Memory B cell (primary cell): ENCODE measurements around the gene BAX.

ENCODE experiments used
- ATAC-seq: fragments of 150-1000 bp; cut with Tn5 transposase; 2 replicates; pipeline ENCODE4 v1.10.0; 2021; ENCODE audit warnings: low read depth, mild to moderate bottlenecking, moderate library complexity
- DNase-seq, 2 donors: peaks; one replicate each; pipeline ENCODE4 v3.0.0; 2022; ENCODE audit warnings: low spot score in 2 of 2
- H3K27ac Mint-ChIP-seq: one replicate; pipeline ENCODE4 v1.8.0; 2022; ENCODE audit warnings: mild to moderate bottlenecking, moderate library complexity, mixed read lengths
- H3K27me3 Mint-ChIP-seq: one replicate; pipeline ENCODE4 v1.8.0; 2022; ENCODE audit warnings: mixed read lengths
- H3K36me3 Mint-ChIP-seq: one replicate; pipeline ENCODE4 v1.8.0; 2022; ENCODE audit warnings: mild to moderate bottlenecking, mixed read lengths
- H3K4me1 Mint-ChIP-seq: one replicate; pipeline ENCODE4 v1.8.0; 2022; ENCODE audit warnings: mixed read lengths
- H3K4me3 Mint-ChIP-seq: one replicate; pipeline ENCODE4 v1.8.0; 2022; ENCODE audit warnings: mild to moderate bottlenecking, moderate library complexity, mixed read lengths
- H3K9me3 Mint-ChIP-seq: one replicate; pipeline ENCODE4 v1.8.0; 2022; ENCODE audit warnings: mixed read lengths

The BAX gene

DNA sequence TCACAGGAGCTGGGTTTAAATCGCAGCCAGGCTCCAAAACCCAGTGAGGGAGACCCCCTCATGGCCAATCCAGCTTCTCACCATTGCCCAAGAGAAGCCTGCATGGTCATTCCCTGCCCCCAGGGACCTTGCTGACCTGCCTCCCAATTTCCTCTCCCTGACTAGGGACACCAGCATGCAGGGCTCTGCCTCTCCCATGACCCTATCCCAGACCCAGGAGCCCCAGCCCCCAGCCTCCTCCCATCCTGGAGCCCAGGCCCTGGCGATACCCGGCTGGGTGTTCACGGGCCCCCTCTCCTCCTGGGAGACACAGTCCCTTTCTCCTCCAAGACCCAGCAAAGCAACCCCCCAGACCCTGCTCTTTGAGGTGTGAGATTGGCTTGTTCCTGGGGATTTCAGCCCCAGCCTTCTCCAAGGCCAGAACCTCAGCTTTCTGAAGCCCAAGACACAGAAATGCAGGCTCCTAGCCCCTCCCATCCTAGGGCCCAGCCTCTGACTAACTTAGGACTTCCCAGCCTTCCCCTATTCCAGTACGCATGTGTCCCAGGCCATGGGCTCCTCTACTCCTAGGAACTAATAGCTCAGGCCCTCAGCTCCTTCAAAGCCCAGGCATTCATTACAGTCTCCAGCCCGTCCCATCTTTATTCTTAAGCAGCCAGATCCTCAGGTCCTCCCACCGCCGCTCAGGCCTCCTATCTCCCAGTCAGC, 37.4 kb downstream of the BAX start:
- DNase-seq, result no peak
- Mint-ChIP-seq H3K27me3 (no peaks in the 10 kb centered on the region), H3K27ac (peak overlapping the region; percentile 95), H3K4me1 (peaks cover 43% of the 10 kb centered on the region), H3K4me3 (peak overlapping the region; percentile 95), H3K9me3 (no peaks in the 10 kb centered on the region), H3K36me3 (peaks cover 14% of the 10 kb centered on the region)
- ATAC-seq, result no peak

DNA sequence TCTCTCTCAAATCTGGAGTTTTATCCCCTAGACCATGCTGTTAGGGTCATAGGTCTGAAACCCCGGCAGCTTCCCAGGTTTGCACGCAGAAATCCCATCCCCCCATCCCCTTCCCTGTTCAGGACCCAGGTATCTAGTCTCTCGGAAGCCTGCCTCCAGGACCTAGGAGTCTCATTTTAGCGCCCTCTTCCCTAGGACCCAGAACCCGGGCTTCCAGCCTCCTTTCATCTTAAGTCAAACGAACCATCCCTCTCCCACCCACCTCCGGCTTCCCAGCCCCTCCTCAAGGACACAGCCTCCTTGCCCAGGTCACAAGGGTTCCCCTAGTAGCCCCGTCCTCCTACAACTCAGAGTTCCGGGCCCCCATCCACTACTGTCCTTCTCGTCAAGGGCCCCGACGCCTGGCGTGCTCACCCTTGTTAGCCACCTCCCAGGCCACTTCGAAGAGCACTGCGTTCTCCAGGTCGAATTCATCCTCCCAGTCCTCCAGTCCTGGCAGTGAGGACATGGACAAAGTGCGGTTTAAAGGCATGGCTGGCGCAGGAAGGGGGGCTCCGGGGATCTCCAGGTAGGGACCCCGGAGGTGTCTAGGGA, 38.0 kb downstream of the BAX start:
- no peak for ATAC-seq
- no peak for DNase-seq
- no peaks in the 10 kb centered on the region for H3K27me3 Mint-ChIP-seq
- peaks cover 14% of the 10 kb centered on the region for H3K36me3 Mint-ChIP-seq
- no peaks in the 10 kb centered on the region for H3K9me3 Mint-ChIP-seq
- peaks cover 41% of the 10 kb centered on the region for H3K4me1 Mint-ChIP-seq
- H3K27ac Mint-ChIP-seq, result peak overlapping the region; percentile 95
- H3K4me3 Mint-ChIP-seq, result peak overlapping the region; percentile 95

DNA sequence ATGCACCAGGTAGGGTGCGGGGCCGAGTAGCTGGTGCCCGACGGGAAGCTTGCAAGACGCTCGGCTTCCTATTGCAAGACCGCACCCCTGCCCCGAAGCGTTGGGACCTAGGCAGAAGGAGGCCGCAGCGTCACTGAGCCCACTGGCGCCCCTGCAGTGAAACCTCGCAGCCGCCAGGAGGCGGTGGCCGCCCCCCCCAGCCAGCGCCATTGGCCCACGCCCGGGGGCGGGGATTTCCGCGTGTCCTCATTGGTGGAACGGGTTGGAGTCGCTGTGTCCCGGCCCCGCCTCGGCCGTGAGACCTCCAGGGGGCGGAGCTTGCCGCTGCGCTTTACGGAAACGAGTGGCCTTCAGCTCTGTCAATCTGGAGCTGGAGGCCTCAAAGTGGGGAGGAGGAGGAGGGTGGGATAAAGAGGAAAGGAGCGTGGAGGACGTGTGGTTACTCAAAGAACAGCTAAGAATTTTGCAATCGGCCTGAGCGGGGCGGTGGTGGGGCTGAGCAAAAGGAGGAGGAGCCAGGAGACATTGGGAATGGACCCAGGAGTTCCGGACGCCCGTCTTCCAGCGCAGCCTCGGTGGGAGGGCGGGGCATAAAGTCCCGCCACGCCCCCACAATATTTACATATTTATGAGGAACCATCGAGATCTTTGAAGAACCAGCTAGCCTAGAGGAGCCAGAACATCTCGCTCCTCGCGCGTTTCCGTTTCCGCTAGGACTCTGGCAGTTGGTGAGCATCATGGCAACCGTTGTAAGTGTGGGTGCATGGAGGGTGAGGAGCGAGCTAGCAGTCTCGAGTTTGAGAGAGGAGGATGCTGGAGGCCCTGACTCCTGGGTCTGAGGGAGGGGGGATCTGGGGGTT, 38.7 kb downstream of the BAX start, which contains the start of the genes GYS1 and RUVBL2:
GYS1 (minus strand) TSS at position 135 of the 860 bp plus-strand sequence. CDS start 197 bp downstream, outside the sequence.
RUVBL2 (plus strand) TSS at position 713 of the 860 bp plus-strand sequence; CDS start at position 738, 25 bp downstream.
- H3K27me3 Mint-ChIP-seq, result no peaks in the 10 kb centered on the region
- H3K4me3 Mint-ChIP-seq, result peak within 1 kb of the TSS; percentile 95
- no peaks in the 10 kb centered on the region for H3K9me3 Mint-ChIP-seq
- H3K36me3 Mint-ChIP-seq, result peaks cover 11% of the 10 kb centered on the region
- peak; percentile 93 to 98 for DNase-seq
- peaks cover 40% of the 10 kb centered on the region for H3K4me1 Mint-ChIP-seq
- peak; percentile 88 for ATAC-seq
- peak within 1 kb of the TSS; percentile 95 for H3K27ac Mint-ChIP-seq

DNA sequence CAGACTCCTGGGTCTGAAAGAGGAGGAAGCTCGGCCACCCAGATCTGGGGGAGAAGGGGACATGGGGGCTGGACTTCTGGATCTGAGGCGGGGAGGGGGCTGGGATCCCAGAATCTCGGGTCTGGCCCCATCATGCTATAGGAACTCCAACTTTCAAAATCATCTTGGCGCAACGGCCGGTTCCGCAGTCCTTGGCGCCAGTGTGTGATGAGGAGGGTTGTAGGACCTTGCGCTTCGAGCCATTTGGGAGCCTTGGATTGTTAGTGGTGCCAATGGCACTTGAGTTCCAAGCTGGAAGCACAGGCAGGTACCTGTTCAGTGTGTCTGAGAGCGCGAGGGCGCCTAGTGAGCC, 39.3 kb downstream of the BAX start:
- Mint-ChIP-seq H3K9me3 (no peaks in the 10 kb centered on the region), H3K27me3 (no peaks in the 10 kb centered on the region), H3K4me1 (peaks cover 37% of the 10 kb centered on the region), H3K36me3 (peaks cover 7% of the 10 kb centered on the region), H3K27ac (peak overlapping the region; percentile 95), H3K4me3 (peak overlapping the region; percentile 95)
- ATAC-seq (no peak), DNase-seq (no peak)

DNA sequence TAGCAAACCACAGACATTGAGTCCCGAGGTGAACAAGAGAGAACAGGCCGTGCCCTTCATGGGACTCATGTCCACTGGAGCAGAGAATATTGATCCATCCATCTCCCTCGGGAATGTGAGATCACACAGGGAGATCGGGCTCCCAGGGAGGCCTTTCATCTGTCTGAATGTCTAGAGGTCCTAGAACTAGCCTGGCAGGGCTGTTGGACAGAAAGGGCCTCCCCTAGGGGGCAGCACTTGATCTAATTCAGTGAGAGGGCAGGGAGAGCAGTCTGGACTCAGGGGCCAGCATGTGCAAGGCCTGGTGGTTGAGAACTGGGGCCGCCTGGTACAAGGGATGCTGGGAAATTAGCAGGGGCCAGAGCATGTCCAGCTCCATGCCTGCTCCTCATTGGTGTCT, 43.3 kb downstream of the BAX start:
- no peaks in the 10 kb centered on the region for H3K9me3 Mint-ChIP-seq
- H3K27ac Mint-ChIP-seq, result no peak overlapping the region
- H3K36me3 Mint-ChIP-seq, result peaks cover 2% of the 10 kb centered on the region
- ATAC-seq (no peak), DNase-seq (peak in 1 of 2 donors; percentile 28)
- no peaks in the 10 kb centered on the region for H3K27me3 Mint-ChIP-seq
- no peak overlapping the region for H3K4me3 Mint-ChIP-seq
- peaks cover 23% of the 10 kb centered on the region for H3K4me1 Mint-ChIP-seq

DNA sequence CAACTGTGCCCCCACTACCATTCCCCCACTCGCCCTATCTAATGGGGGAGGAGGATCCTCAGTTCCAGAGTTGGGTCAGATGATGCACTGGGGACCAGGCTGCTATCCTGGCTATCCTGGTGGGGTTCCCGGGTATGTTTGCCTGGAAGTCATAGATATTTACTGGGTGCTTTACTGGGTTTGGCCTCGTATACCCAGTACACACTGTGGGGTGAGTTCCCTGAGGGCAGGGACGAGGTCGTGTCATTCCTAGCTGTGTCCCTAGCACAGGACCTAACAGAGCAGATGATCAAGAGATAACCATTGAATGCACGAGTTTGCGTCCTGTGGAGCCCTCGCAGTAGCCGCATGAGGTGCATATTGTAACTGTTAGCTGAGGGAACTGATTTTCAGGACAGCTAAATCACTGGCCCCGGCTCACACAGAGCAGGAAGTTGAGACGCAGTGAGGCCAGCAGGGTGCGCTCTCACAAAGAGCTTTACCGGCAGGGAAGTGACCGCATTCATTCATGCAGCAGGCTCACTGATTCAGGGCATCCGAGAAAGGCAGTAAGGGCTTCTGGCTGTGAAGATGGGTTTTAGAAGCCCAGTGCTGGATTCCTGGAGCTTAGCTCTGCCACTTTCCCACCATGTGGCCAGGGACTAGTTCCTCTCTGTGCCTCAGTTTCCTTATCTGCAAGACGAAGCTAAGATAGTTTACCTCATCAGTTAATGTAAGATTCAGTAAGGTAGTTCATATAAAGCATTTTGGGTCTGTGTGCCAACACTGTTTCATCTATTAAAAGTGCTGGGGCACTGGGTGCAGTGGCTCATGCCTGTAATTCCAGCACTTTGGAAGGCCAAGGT, 45.0 kb downstream of the BAX start:
- H3K27ac Mint-ChIP-seq, result no peak overlapping the region
- H3K9me3 Mint-ChIP-seq, result no peaks in the 10 kb centered on the region
- H3K27me3 Mint-ChIP-seq, result no peaks in the 10 kb centered on the region
- H3K36me3 Mint-ChIP-seq, result peaks cover 6% of the 10 kb centered on the region
- H3K4me1 Mint-ChIP-seq, result peaks cover 17% of the 10 kb centered on the region
- ATAC-seq (peak; percentile 98), DNase-seq (peak; percentile 56 to 59)
- H3K4me3 Mint-ChIP-seq, result no peak overlapping the region

DNA sequence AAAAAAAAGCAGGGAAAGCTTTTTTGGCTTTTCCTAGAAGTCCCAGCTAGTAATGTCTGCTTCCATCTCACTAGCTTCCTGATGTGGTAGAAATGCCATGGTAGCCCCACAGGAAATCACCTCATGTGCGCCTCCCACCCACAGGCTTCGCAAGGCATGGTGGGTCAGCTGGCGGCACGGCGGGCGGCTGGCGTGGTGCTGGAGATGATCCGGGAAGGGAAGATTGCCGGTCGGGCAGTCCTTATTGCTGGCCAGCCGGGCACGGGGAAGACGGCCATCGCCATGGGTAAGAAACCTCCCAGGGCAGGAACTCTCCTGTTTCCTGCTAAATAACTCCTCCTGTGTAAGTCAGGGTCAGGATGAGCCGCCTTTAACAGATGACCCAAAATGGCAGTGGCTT, 49.5 kb downstream of the BAX start:
- Mint-ChIP-seq H3K4me1 (peaks cover 7% of the 10 kb centered on the region), H3K4me3 (no peak overlapping the region), H3K27me3 (no peaks in the 10 kb centered on the region), H3K36me3 (peaks cover 16% of the 10 kb centered on the region), H3K9me3 (no peaks in the 10 kb centered on the region), H3K27ac (no peak overlapping the region)
- ATAC-seq, result no peak
- no peak for DNase-seq

DNA sequence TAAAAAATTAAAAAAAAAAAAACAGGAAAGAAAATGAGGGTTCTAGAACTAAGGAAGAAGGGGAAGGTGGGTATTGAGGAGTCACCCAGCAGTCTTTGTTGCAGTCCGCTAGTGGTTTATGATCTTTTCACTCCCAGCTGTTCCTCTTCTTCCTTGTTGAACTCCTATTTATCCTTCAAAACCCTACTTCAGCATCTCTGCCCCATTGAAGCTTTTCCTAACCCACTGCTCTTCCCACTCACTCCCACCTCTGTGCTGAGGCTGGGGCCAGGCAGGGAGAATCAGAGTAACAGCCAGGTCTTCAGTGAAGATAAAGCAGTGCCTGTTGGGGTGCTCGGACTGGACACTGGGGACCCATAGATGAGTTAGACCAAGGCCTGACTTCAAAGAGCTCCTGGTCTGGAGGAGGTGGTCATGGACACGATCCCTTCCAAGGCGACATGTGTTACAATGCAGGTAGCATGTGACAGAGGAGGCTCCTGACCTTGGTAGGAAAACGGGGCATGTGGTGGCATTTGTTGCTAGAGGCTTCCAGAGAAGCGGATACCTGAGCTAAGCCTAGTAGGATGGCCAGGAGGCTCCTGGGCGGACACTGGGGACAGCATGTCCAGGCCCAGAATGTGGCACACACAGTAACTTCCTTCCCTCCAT, 50.4 kb downstream of the BAX start:
- DNase-seq, result no peak
- no peak for ATAC-seq
- no peaks in the 10 kb centered on the region for H3K27me3 Mint-ChIP-seq
- no peak overlapping the region for H3K27ac Mint-ChIP-seq
- H3K9me3 Mint-ChIP-seq, result no peaks in the 10 kb centered on the region
- H3K36me3 Mint-ChIP-seq, result peaks cover 20% of the 10 kb centered on the region
- no peaks in the 10 kb centered on the region for H3K4me1 Mint-ChIP-seq
- no peak overlapping the region for H3K4me3 Mint-ChIP-seq

DNA sequence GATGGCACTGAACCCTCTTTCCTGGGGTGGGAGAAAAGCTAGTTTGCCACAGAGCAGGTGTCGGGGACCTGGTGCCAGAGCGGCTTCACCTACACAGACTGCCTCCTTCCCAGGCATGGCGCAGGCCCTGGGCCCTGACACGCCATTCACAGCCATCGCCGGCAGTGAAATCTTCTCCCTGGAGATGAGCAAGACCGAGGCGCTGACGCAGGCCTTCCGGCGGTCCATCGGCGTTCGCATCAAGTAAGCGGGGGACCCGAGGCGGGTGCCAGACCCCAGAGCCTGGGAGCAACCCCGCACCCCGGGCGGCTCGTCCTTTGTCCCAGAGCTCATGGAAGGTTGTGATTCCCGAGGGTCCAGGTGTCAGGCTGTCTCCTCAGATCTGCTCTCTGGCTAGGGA, 52.2 kb downstream of the BAX start:
- H3K27me3 Mint-ChIP-seq, result no peaks in the 10 kb centered on the region
- ATAC-seq, result no peak
- H3K4me3 Mint-ChIP-seq, result no peak overlapping the region
- H3K9me3 Mint-ChIP-seq, result no peaks in the 10 kb centered on the region
- no peak for DNase-seq
- no peak overlapping the region for H3K27ac Mint-ChIP-seq
- no peaks in the 10 kb centered on the region for H3K4me1 Mint-ChIP-seq
- H3K36me3 Mint-ChIP-seq, result peaks cover 25% of the 10 kb centered on the region

DNA sequence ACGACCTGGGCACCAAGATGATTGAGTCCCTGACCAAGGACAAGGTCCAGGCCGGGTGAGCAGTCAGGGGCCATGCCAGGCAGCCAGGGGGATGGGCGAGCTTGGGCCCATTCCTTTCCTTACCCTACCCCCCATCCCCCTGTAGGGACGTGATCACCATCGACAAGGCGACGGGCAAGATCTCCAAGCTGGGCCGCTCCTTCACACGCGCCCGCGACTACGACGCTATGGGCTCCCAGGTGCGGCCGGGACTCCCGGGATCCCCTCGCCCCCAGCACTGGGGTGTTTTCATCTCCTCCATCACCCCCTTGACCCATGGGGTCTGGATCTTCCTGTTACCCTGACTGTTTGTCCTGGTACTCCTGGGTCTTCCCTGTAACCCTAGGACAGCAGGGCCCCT, 55.2 kb downstream of the BAX start:
- no peaks in the 10 kb centered on the region for H3K9me3 Mint-ChIP-seq

DNA sequence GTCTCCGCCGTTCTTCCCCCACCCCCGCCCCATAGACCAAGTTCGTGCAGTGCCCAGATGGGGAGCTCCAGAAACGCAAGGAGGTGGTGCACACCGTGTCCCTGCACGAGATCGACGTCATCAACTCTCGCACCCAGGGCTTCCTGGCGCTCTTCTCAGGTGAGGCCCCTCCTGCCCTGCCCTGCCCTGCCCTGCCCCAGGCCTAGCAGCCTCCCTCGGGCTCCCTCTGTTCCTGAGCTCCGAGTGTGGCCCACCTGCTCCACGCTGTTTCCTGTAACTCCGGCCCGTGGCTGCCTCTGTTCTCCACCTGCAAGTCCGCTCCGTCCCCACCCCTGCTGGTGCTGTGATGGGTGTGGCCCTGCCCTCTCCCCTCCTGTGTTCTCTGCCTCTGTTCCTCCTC, 55.8 kb downstream of the BAX start:
- no peaks in the 10 kb centered on the region for H3K27me3 Mint-ChIP-seq
- H3K9me3 Mint-ChIP-seq, result no peaks in the 10 kb centered on the region
- DNase-seq, result no peak
- no peak for ATAC-seq
- H3K4me3 Mint-ChIP-seq, result no peak overlapping the region
- no peaks in the 10 kb centered on the region for H3K4me1 Mint-ChIP-seq
- H3K36me3 Mint-ChIP-seq, result peaks cover 21% of the 10 kb centered on the region
- no peak overlapping the region for H3K27ac Mint-ChIP-seq

More for the DNA sequence above, 55.2 kb downstream of the BAX start:
- Mint-ChIP-seq H3K4me1 (no peaks in the 10 kb centered on the region), H3K27ac (no peak overlapping the region), H3K27me3 (no peaks in the 10 kb centered on the region), H3K4me3 (no peak overlapping the region), H3K36me3 (peaks cover 25% of the 10 kb centered on the region)
- no peak for ATAC-seq
- no peak for DNase-seq

DNA sequence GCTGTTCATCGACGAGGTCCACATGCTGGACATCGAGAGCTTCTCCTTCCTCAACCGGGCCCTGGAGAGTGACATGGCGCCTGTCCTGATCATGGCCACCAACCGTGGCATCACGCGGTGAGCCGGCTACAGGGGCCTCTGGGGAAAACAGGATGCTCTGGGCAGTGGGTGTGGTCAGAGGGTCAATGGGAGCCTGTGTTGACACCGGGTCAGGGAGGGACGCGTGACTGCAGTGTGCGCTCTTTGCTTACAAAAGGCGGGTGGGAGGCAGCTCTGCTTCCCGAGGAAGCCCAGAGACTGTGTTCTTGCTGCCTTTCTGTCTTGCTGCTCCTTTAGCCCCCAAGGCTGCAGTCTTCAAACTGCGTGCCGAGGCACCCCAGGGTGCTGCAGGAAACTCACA, 56.5 kb downstream of the BAX start:
- Mint-ChIP-seq H3K36me3 (peaks cover 20% of the 10 kb centered on the region), H3K27me3 (no peaks in the 10 kb centered on the region), H3K4me3 (no peak overlapping the region), H3K27ac (no peak overlapping the region), H3K9me3 (no peaks in the 10 kb centered on the region), H3K4me1 (no peaks in the 10 kb centered on the region)
- ATAC-seq, result no peak
- no peak for DNase-seq
